Measurements from ENCODE around the gene C12orf42. TPM values are rescaled to one million over a fixed set of nuclear protein-coding genes. Genes with fewer than 3 reads are reported as not detected.

C12orf42 gene
- not detected for polyA plus RNA-seq (2013, experiment 1 of 2; ENCODE audit: insufficient read length)
- polyA plus RNA-seq (2013, experiment 2 of 2; ENCODE audit: insufficient read length), result not detected

DNA sequence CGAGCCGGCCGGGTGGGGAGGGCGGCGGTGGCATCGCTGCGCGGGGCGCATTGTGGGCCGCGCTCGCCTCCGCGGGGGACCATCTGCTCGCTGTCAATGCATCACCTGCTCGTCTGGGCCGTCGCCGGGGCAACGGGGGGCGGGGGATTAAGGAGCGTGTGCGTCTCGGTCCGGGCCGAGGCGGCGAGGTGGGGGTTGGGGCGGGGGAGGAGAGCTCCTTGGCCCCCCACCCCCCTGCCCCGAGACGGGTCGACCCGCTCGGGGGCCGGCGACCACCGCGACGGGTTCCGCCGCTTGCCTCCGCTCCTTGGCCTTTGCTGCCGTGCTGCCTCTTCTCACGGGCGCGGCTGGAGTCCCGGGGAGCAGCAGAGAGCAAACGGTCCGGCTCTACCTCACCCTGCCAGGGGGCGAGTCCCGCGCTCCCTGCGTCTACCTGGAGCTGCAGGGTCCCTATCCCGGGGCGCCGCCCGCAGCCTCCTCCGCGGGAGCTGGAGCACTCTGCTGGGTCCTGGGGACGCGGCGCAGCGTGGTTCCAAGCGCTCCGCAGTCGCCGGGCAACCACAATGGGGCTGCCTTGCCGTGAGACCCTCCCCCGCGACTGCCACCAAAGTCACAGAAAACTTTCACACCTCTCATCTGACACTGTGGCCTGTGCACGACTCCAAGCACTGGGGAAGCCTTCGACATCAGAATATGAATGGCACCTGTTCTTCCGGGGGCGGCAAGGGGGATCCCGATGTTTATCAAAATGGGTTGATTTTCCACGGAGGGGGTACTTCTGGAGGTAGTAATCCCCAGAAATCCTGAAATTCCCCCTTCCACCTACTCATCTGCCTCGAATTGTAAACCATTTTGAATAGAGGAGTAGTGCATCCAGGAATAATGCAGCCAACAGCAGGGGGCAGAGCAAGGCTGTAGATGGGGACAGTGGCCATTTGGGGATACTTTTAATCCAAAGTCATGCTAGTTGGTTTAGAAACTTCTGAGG is at the start of gene C12orf42:
TSS of gene C12orf42 (minus strand) at position 500 of the 988 bp plus-strand sequence. CDS start 17,542 bp downstream, outside the sequence.
- peak; percentile 15 for DNase-seq

DNA sequence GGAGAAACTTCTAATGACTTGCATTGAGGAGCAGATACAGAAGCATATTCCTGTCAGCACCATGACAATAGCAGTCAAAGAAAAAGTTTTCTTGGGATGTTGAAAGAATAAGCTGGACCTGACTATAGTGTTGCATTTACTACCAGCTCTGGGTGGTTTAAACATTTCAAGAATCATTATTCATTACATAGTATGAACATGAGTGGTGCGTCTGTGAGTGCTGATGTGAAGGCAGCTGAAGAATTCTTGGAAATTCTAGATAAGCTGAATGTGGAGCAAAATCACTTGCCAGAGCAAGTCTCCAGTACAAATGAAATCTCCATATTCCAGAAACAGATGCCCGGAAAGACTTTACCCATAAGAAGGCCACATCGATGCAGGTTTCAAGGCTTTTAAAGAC is 46.3 kb upstream of the C12orf42 start:
- no peak for DNase-seq

DNA sequence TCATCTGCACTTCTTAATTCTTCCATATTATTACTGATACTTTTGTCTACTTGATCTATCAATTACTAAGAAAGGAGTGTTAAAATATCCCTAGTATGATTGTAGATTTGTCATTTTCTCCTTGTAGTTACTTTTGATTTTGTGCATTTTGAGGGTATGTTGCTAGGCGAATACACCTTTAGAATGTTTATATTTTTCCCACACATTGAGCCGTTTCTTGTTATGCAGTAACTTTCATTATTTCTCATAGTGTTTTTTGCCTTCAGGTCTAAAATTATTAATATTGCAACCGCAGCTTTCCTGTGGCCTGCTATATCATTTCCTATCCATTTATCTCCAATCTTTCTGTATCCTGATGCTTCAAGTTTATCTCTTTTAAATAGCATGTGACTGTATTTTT is 44.6 kb upstream of the C12orf42 start:
- DNase-seq, result no peak

DNA sequence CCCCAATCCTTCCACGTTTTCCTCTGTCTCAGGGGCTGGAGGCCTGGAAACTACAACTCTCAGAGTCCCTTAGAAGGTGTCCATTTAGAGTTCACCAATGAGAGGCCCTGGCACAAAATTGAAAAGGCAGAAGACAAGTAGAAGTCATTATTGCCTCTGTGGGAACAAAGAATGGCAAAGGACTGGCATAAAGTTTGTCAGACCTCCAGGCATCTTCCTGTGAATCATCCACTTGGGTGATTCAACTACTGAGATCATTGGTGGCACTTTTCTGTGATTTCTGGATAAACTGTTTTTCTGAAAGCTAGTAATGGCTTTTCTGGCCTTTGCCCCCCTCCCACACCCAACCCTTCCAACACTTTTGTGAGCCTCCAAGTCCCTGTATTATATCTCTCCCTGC is 42.6 kb upstream of the C12orf42 start:
- peak; percentile 30 for DNase-seq

DNA sequence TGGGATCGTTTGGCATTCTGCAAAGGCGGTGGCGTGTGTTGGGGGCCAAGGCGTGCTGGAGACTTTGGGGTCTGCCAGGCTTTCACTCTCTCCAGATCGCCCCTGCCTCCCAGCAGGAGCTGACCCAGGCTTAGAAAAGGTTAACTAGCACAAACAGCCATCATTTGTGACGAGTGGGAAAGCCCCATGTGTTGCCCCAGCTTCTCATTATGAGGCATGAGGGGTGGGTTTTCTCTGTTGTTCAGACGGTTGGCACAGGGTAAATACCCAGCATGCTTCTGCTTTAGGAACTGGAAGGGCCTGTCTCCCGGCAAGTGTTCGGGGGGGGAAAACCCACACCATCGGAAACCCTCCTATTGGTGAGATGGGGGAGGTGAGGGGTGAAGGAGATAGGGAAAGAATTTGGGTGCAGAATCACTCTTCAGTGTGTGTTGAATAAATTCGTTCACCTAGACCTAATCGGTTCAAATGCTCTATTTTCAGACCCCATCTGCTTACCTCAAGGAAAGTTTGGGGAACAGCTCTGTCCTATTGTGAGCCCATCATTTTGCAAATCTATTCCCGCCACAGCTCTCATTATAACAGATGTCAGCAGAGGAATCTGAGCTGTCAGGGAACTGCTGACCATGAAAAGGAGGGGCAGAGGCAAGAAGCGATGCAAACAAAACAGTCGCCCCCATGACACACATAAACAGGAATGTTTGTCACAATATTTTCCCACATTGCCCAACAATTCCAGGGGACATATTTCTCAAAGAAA is 34.7 kb upstream of the C12orf42 start:
- DNase-seq, result peak; percentile 16

DNA sequence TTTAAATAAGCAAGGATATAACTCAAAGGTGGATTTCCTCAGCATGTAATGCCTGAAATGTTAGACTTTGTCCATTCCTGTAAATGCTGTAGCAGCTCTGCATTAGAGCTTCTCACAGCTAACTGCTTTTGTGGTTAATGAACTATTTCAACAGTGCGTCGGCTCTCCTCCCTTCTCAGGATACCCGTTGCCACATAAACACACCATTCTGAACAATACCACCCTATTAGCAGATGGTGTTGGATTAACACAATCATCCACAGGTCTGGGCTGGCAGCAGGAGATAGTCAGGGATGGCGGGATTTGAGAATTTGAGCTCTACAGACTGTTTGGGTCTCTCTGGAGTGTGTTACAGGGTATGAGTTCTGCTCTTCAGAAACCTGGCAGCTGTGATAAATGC is 33.5 kb upstream of the C12orf42 start:
- no peak for DNase-seq

DNA sequence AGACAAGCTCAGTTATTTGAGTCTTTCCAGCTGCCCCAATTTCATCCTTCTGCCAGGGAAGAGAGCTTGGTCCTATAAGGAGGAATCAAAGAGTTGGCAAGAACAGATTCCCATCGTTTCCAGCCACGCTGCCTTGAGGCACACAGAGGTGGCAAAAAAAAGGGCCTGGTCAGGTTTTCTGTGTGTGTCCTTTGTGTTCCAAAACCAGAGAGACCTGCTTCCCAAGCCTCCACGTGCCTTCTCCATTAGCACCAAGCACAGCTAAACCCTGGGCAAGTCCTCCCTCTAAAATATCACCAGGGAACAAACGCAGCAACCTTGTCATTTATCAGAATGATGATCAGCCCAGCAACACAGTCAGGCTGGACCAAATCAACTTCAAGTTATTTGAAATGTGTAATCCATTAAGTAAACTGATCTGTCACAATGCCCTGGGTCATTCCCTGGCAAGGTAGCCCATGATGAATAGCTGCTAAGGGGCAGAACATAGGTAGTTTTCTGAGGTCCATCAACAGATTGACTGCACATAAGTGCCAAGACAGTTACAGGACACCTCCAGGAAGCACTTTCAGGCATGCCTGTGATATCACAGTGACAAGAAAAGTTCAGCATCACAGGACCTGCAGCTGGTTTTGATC is 28.6 kb upstream of the C12orf42 start:
- DNase-seq, result no peak

DNA sequence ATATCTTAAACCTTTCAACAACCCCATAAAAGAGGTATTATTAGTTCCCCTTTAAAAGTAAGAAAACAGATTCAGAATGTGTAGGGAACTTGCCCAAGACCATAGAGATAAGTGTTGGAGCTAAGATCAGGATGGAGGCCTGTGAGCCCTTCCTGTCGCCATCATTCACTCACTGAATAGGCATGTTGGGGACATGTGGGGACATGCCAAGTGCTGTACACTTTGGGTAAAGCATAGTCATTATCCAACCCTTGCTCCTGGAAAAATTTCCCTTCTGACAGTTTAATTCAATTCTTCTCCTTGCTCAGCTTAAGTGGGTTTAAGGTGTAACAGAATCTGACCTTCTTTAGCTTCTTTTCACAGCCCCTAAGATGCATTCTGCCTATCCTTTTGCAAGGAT is 28.0 kb upstream of the C12orf42 start:
- no peak for DNase-seq

DNA sequence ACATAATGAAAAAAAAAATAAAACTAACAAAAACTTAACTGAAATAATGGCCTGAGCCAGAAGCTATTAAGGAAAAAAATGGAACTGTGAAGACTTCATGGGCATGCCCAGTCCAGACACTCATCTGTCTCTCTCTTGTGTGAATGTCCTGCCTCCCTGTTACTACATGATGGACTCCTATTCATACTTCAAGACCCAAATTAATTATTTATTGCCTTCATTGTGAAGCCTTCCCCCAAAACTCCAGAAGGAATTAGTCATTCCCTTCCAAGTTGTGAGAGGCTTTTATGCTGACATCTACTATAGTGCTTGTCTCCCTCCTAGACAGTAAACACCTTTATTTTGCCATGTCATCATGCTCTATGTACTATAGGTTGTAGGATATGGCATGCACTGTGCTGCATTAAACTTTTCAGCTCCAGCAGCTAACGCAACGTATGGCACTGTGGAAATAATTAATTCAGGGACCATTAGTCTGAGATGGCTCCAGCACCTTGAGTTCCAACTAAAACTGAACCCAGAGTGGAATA is 25.0 kb upstream of the C12orf42 start:
- no peak for DNase-seq

DNA sequence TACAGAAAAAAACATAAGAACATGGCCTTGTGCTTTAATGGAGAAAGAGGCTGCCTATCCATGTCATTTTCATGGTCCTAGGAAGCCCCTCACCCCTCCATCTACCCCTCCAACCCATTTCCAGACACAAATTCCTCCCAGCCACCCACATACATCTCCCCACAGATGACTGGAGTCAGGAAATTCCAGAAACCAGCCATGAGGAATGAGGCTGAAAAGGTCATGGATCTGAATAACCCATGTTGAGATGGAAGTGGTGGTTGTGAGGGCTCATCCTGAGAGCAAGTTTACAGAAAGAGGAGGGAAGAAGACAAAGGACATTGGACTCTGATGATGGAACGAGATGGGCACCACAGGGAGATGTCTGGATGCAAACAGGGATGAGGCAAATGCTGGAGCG is 23.9 kb upstream of the C12orf42 start:
- DNase-seq, result no peak

DNA sequence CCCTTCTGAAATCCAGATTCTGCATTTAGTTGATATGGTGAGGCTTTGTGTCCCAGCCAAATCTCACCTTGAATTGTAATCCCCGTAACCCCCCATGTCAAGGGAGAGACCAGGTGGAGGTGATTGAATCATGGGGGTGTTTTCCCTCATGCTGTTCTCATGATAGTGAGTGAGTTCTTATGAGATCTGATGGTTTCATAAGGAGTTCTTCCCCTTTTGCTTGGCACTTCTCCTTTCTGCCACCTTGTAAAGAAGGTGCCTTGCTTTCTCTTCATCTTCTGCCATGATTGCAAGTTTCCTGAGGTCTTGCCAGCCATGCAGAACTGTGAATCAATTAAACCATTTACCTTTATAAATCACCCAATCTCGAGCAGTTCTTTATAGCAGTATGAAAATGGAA is 23.1 kb upstream of the C12orf42 start:
- no peak for DNase-seq

DNA sequence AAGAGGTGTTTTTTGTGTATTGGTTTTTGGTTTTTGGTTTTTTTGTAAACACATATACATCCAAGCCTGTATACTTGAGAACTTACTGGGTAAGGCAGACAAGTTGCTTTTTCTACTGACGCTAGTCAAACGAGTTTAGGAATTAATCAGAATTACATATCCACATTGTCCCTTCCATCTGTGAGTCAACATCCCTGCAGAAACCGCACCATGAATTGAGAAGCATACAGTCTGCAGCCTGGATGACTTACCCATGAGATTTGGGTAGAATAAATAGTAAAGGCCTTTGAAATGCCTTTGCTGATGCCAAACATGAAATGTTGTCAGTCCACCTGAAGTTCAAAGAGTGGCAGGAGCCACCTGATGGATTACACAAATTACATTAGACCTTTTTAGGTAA is 21.4 kb upstream of the C12orf42 start:
- no peak for DNase-seq

DNA sequence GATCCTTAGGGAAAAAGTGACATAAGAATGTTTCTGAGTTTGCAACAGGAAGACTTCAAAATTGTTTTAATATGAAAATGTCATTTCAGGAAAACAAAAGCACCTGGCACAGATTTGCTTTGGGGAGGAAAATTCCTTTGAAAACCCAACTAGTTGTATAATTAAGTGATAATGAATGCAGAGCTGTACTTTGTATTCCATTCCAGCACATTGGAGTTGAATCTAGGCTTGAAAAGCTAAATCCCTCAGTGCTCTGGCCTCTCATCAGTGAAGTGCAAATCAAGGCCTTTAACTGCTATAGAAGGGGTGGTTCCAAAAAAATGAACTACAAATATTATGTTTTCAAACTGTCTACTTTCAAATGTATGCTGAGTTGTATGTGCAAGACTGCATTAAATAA is 19.6 kb upstream of the C12orf42 start:
- no peak for DNase-seq

DNA sequence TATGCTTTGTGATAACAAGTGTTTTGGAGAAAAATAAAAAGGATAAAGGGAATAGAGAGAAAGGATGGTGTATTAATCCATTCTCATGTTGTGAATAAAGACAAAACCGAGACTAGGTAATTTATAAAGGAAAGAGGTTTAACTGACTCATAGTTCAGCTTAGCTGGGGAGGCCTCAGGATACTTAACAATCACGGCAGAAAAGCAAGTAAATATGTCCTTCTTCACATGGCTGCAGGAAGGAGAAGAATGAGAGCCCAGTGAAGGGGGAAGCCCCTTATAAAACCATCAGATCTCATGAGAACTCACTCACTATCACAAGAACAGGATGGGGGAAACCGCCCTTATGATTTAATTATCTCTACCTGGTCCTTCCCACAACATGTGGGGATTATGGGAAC is 18.1 kb upstream of the C12orf42 start:
- DNase-seq, result no peak

DNA sequence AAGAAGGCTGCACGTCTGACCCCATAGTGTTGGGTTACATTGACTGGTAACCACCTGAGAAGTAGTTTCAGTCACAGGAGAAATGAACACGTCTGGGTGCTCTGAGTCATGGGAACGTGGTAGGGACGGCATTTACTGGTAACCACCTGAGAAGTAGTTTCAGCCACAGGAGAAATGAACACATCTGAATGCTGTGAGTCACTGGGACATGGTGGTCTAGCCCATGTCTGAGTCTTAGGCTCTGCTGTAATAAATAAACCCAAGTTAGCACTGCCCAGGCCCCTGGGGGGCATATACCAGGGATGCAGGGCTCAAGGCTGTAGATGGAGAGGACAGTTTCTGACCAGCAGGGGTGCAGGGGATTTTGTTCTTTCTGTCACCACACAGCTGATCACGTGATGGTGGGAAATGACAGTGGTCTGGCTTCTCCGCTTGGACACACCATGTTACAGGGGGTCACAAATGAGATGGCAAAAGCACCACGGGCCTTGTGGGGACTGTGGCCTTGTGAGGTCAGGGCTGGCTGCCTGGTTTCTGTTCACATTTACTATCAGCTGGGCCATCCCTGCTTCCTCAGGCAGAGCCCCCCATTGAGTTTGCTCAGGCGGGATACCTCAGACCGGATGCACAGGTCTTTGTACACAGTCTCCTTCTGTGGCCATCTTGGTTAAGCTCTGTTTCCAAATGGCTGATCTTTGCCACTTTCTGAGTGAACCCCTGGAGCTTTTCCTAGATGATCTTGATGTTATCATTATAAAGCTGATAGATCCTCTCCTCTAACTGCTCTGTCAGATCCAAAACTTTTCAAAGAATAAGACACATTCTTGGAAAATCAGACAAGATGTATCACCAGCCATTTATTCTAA is 9.8 kb upstream of the C12orf42 start:
- DNase-seq, result no peak

DNA sequence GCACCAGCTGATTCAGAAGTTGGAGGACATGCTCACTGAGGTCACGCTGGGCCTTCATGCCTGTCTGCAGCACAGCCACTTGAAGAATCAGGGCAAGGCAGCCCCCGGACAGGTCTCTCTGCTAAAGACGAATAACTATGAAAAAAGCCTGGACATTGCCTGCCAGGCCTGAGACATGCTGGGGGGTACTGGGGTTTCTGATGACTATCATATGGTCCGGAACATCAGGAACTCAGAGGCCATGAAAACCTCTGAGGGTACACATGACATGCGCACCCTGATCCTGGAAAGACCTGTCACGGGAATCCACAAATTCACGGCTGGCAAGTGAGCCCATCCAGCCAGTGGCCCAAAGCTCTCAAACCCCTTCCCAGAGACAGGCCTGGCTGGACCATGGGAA is 8.8 kb upstream of the C12orf42 start:
- no peak for DNase-seq

DNA sequence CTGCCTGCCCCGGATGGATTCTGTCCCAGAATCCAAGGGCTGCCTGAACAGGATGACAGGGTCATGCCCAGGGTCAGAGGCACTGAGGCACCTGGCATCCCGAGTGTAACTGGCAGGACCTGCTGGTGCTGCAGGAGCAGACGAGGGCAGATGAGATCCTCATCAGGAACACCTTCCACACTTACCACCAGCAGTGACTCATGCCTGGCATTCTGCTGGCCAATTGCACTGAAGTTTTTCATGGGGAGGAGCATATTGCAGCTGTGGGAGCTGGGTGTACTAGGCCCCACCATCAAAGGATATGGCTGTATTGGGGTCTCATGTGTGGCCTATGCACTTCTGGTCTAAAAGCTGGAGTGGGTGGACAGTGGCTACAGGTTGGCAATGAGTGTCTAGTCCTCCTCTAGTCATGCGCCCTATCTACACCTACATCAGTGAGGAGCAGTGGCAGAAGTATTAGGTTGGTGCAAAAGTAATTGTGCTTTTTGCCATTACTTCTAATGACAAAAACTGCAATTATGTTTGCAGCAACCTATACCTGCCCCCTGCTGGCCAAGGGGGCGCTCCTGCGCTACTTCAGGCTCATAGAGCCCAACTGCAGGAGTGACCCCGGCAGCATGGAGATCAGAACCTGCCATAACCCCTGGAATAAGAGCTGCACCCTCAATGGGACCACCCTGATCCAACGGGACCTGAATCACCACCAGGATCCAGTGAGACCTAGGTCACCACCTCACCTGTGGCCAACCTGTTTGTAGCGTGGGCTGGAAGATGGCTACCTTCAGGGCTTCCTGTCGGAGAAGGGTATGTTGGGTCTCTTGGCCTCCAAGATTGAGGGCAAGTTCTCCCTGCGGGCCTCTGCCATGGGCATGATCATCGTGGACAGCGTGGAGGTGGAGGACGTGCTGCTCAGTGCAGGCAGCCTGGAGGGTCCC is 8.0 kb upstream of the C12orf42 start:
- DNase-seq, result no peak

DNA sequence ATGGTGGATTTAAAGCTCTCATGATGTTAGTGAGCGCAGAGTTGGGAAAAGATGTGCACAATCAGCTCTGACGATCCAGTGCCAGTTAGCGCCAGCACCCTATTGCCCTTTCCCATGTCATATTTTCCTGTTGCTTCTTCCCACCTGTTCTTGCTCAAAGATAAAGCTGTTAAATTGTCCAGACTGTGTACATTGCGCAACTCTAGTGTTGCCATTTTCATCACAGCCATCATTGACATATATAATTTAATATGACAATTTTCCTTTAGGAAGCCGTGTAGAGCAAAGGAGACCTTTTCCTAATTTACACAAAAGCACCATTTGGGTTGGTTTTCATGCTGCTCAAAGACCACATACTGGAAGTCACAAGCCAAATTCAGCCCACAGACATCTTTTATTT is 5.7 kb upstream of the C12orf42 start:
- no peak for DNase-seq

DNA sequence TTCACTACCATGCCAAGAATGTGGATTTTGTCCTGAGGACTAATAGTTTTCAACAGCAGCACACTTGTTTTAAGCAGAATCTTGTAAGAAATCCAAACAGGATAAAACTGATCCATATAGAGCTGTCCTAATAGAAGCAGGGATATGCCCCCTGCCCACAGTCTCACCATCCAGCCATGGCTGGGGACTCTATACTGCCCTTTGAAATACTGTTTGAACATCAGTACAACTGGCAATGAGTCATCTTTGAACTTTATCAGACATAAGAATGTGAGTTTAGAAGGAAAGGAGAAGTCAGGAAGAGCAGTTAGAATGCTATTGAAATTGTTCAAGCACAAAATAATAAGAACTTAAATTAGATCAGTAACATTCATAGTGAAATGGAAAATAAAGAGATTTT is 3.8 kb upstream of the C12orf42 start:
- no peak for DNase-seq

DNA sequence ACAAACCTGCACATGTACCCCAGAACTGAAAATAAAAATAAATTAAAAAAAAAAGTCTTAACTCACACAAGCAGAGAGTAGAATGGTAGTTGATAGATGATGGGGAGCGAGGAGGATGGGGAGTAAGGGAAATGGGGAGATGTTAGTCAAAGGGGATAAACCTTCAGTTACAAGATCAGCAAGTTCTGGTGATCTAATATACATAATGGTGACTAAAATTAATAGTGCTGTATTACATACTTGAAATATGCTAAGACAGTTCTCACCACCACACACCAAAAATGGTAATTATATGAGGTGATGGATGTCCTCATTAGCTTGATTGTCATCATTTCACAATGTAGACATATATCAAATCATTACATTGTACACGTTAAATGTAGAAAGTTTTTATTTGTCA is 3.2 kb upstream of the C12orf42 start:
- no peak for DNase-seq

All from fibroblast of skin of back (primary cell).